H9 (cell line): ENCODE measurements around the gene CCM2L. TPM values are rescaled to one million over a fixed set of nuclear protein-coding genes. Genes with fewer than 3 reads are reported as not detected.

Source experiments
- DNase-seq: peaks from one replicate; pipeline ENCODE4 v3.0.0-alpha.2; 2017
- H2AFZ ChIP-seq: one replicate; pipeline ENCODE4 v1.6.1; 2013; ENCODE audit warnings: mild to moderate bottlenecking, low read length, control low read depth, moderate library complexity
- H2AK5ac ChIP-seq: 2 replicates; pipeline ENCODE4 v1.6.1; 2013; ENCODE audit warnings: low read length, control low read depth, mixed read lengths; ENCODE audit not compliant: insufficient read length
- H2BK120ac ChIP-seq: one replicate; pipeline ENCODE4 v1.6.1; 2013; ENCODE audit warnings: low read depth, mild to moderate bottlenecking, low read length, control low read depth, inconsistent platforms; ENCODE audit not compliant: poor library complexity, severe bottlenecking
- H2BK12ac ChIP-seq: 2 replicates; pipeline ENCODE4 v1.6.1; 2013; ENCODE audit warnings: low read length, control low read depth, mixed read lengths, low read depth; ENCODE audit not compliant: insufficient read length
- H2BK15ac ChIP-seq: 2 replicates; pipeline ENCODE4 v1.6.1; 2013; ENCODE audit warnings: low read depth, low read length, control low read depth
- H2BK20ac ChIP-seq: one replicate; pipeline ENCODE4 v1.6.1; 2013; ENCODE audit warnings: low read depth, mild to moderate bottlenecking, low read length, control low read depth, inconsistent platforms; ENCODE audit not compliant: poor library complexity, severe bottlenecking
- H2BK5ac ChIP-seq: 2 replicates; pipeline ENCODE4 v1.6.1; 2013; ENCODE audit warnings: low read length, control low read depth, mixed read lengths; ENCODE audit not compliant: insufficient read length
- H3K14ac ChIP-seq: 2 replicates; pipeline ENCODE4 v1.6.1; 2013; ENCODE audit warnings: low read length, control low read depth; ENCODE audit not compliant: insufficient read depth
- H3K18ac ChIP-seq: 2 replicates; pipeline ENCODE4 v1.6.1; 2013; ENCODE audit warnings: low read depth, mild to moderate bottlenecking, mixed read lengths, low read length, control low read depth; ENCODE audit not compliant: insufficient read length
- H3K23ac ChIP-seq: 2 replicates; pipeline ENCODE4 v1.6.1; 2013; ENCODE audit warnings: low read length, control low read depth, mixed read lengths, low read depth; ENCODE audit not compliant: insufficient read length
- H3K23me2 ChIP-seq: 2 replicates; pipeline ENCODE4 v1.6.1; 2013; ENCODE audit warnings: low read depth, mild to moderate bottlenecking, mixed read lengths, low read length, control low read depth; ENCODE audit not compliant: insufficient read length, poor library complexity, severe bottlenecking
- H3K27ac ChIP-seq: 2 replicates; pipeline ENCODE4 v1.5.1; 2013; ENCODE audit warnings: low read length, control low read depth, mixed read lengths, low read depth; ENCODE audit not compliant: insufficient read length
- H3K27me3 ChIP-seq: 2 replicates; pipeline ENCODE4 v1.6.1; 2013; ENCODE audit warnings: low read length, control low read depth, inconsistent platforms; ENCODE audit not compliant: insufficient read depth
- H3K4ac ChIP-seq: 2 replicates; pipeline ENCODE4 v1.6.1; 2013; ENCODE audit warnings: low read depth, mild to moderate bottlenecking, control low read depth, inconsistent platforms, low read length, moderate library complexity
- H3K4me1 ChIP-seq: 2 replicates; pipeline ENCODE4 v1.6.1; 2013; ENCODE audit warnings: low read length, control low read depth, inconsistent platforms; ENCODE audit not compliant: insufficient read depth
- H3K4me2 ChIP-seq: 2 replicates; pipeline ENCODE4 v1.6.1; 2013; ENCODE audit warnings: low read length, control low read depth, mixed read lengths; ENCODE audit not compliant: insufficient read length, insufficient read depth
- H3K56ac ChIP-seq: 2 replicates; pipeline ENCODE4 v1.6.1; 2013; ENCODE audit warnings: low read depth, mild to moderate bottlenecking, mixed read lengths, low read length, control low read depth; ENCODE audit not compliant: insufficient read length
- H3K79me1 ChIP-seq: 2 replicates; pipeline ENCODE4 v1.6.1; 2013; ENCODE audit warnings: low read depth, mild to moderate bottlenecking, moderate library complexity, low read length, control low read depth, inconsistent platforms; ENCODE audit not compliant: insufficient read depth, poor library complexity, severe bottlenecking
- H3K79me2 ChIP-seq: 2 replicates; pipeline ENCODE4 v1.6.1; 2013; ENCODE audit warnings: low read length, control low read depth, inconsistent platforms; ENCODE audit not compliant: insufficient read depth
- H3K9ac ChIP-seq: 2 replicates; pipeline ENCODE4 v1.6.1; 2013; ENCODE audit warnings: low read length, control low read depth, mixed read lengths; ENCODE audit not compliant: insufficient read length; ENCODE audit errors: extremely low read depth
- H3K9me3 ChIP-seq: one replicate; pipeline ENCODE4 v1.6.1; 2013; ENCODE audit warnings: low read depth, low read length, inconsistent platforms; ENCODE audit not compliant: control insufficient read depth
- H3T11ph ChIP-seq: one replicate; pipeline ENCODE4 v1.6.1; 2013; ENCODE audit warnings: mild to moderate bottlenecking, low read length, control low read depth, inconsistent platforms
- H4K20me1 ChIP-seq: one replicate; pipeline ENCODE4 v1.6.1; 2013; ENCODE audit not compliant: control insufficient read depth, insufficient read length, insufficient read depth
- H4K5ac ChIP-seq: 2 replicates; pipeline ENCODE4 v1.6.1; 2013; ENCODE audit warnings: low read depth, mild to moderate bottlenecking, mixed read lengths, low read length, control low read depth; ENCODE audit not compliant: insufficient read length
- H4K8ac ChIP-seq: replicated peaks from 2 replicates; pipeline ENCODE4 v1.6.1; 2013; ENCODE audit warnings: low read length, control low read depth, mixed read lengths, low read depth; ENCODE audit not compliant: insufficient read length
- H4K91ac ChIP-seq: 2 replicates; pipeline ENCODE4 v1.6.1; 2013; ENCODE audit warnings: low read depth, mild to moderate bottlenecking, moderate library complexity, mixed read lengths, low read length, control low read depth; ENCODE audit not compliant: insufficient read length
- H3K27ac Mint-ChIP-seq, 3 experiments: 2 replicates in 2 of 3; 3 replicates in 1 of 3; pipeline ENCODE4 v1.8.0; 2020 to 2021; ENCODE audit warnings: mixed read lengths in 3 of 3, mild to moderate bottlenecking in 1 of 3, moderate library complexity in 1 of 3
- H3K27me3 Mint-ChIP-seq: 2 replicates; pipeline ENCODE4 v1.8.0; 2021; ENCODE audit warnings: low read depth, mild to moderate bottlenecking, moderate library complexity, mixed read lengths
- H3K36me3 Mint-ChIP-seq, 3 experiments: 2 replicates in 2 of 3; 3 replicates in 1 of 3; pipeline ENCODE4 v1.8.0; 2020 to 2021; ENCODE audit warnings: low read depth in 3 of 3, mixed read lengths in 3 of 3; ENCODE audit not compliant: insufficient read depth in 1 of 3
- H3K4me1 Mint-ChIP-seq, 2 experiments: 2 replicates each; pipeline ENCODE4 v1.8.0; 2020; ENCODE audit warnings: mixed read lengths in 2 of 2
- H3K4me3 Mint-ChIP-seq, 2 experiments: 2 replicates in 1 of 2; 3 replicates in 1 of 2; pipeline ENCODE4 v1.8.0; 2020 to 2021; ENCODE audit warnings: mild to moderate bottlenecking in 2 of 2, mixed read lengths in 2 of 2, moderate library complexity in 1 of 2
- H3K9me3 Mint-ChIP-seq, 2 experiments: 2 replicates in 1 of 2; 3 replicates in 1 of 2; pipeline ENCODE4 v1.8.0; 2020; ENCODE audit warnings: mild to moderate bottlenecking in 2 of 2, mixed read lengths in 2 of 2, moderate library complexity in 1 of 2
- WGBS: extraction: QIAGEN DNeasy Blood & Tissue Kit; methylation state at CpG from one replicate; pipeline ENCODE4 v1.1.7; 2013; ENCODE audit warnings: missing lambda C conversion rate, low lambda C conversion rate, mixed read lengths; ENCODE audit not compliant: insufficient read length; ENCODE audit errors: extremely low coverage; 5-methylcytosine and 5-hydroxymethylcytosine counted together
- total RNA-seq: library from RNA; stranded (reverse); gene quantifications from 2 replicates; pipeline ENCODE4 v1.2.1, GENCODE V29; 2021
- TF ChIP-seq, protein P1 (sequence below): fragments of 200-600 bp; sonication (generic); conservative IDR thresholded peaks from 3 replicates; pipeline ENCODE4 v1.8.0; 2021; ENCODE audit warnings: antibody characterized with exemption, mild to moderate bottlenecking

The CCM2L gene
- total RNA-seq, 1 experiment from 2014 or later: 4.6 TPM

DNA sequence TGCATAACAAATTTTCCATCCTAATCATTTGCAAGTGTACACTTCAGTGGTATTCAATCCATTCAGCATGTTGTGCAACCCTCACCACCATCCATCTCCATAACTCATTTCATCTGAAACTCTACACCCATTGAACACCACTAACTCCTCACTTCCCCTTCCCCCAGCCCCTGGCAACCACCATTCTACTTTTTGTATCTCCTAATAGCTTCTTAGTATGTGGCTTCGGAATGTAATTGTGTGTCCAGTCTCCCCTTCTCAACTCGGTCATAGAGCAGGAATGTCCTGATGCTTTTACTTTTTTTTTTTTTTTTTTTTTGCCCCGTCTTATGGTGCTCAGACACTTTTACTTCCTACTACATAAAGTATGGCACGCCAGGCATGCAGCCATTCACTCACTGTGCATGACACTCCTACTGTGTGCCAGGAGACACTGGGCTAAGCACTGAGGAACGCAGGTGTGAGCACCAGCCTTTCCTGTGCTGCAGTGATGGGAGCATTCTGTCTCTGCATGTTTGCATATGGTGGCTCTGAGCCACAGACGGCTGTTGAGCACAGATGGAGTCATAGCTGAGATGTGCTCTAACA is 57.1 kb downstream of the CCM2L start:
- Histone ChIP-seq H2BK120ac (no peak overlapping the region), H2AFZ (no peak overlapping the region), H2AK5ac (no peak overlapping the region), H3K14ac (no peak overlapping the region), H3K23me2 (no peaks in the 10 kb centered on the region), H3K27me3 (no peaks in the 10 kb centered on the region), H3K9ac (no peak overlapping the region), H4K5ac (no peak overlapping the region), H3K18ac (no peak overlapping the region), H3K4me2 (no peak overlapping the region), H3K9me3 (no peaks in the 10 kb centered on the region), H3K79me1 (no peaks in the 10 kb centered on the region), H4K91ac (no peak overlapping the region), H3K4ac (no peak overlapping the region), H4K20me1 (no peaks in the 10 kb centered on the region), H3K27ac (no peak overlapping the region), H3K56ac (no peak overlapping the region), H2BK12ac (no peak overlapping the region), H3K23ac (no peak overlapping the region), H2BK15ac (no peak overlapping the region), H2BK5ac (no peak overlapping the region), H3T11ph (no peak overlapping the region), H3K4me1 (no peaks in the 10 kb centered on the region), H4K8ac (no peak overlapping the region), H2BK20ac (no peak overlapping the region), H3K79me2 (no peaks in the 10 kb centered on the region)
- H3K27ac Mint-ChIP-seq: peak overlapping the region in 1 of 3 experiments; percentile 24; a peak in 2 of 7 replicates
- TF ChIP-seq, protein P1, sequence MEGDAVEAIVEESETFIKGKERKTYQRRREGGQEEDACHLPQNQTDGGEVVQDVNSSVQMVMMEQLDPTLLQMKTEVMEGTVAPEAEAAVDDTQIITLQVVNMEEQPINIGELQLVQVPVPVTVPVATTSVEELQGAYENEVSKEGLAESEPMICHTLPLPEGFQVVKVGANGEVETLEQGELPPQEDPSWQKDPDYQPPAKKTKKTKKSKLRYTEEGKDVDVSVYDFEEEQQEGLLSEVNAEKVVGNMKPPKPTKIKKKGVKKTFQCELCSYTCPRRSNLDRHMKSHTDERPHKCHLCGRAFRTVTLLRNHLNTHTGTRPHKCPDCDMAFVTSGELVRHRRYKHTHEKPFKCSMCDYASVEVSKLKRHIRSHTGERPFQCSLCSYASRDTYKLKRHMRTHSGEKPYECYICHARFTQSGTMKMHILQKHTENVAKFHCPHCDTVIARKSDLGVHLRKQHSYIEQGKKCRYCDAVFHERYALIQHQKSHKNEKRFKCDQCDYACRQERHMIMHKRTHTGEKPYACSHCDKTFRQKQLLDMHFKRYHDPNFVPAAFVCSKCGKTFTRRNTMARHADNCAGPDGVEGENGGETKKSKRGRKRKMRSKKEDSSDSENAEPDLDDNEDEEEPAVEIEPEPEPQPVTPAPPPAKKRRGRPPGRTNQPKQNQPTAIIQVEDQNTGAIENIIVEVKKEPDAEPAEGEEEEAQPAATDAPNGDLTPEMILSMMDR: no peak
- H3K36me3 Mint-ChIP-seq: no peaks in the 10 kb centered on the region
- peaks cover 20 to 32% of the 10 kb centered on the region in 2 experiments for H3K4me1 Mint-ChIP-seq
- WGBS: no CpG with 5 or more reads among the region's 6 CpGs
- H3K4me3 Mint-ChIP-seq: no peak overlapping the region
- H3K9me3 Mint-ChIP-seq: no peaks in the 10 kb centered on the region
- DNase-seq: no peak
- H3K27me3 Mint-ChIP-seq: peaks cover 10% of the 10 kb centered on the region
